Activated CD4-positive, alpha-beta T cell treated with anti-CD3 and anti-CD28 coated beads, Interleukin-2, amount 10 ng/mL, durations not matched to agents 7 days and 5 days (primary cell): Measurements from ENCODE around the gene MFSD12. TPM values are rescaled to one million over a fixed set of nuclear protein-coding genes. Genes with fewer than 3 reads are reported as not detected.
A peak's percentile ranks its signal among the peaks of the same experiment; 100 is the strongest.
"Not testable (repeated sequence)": the region's sequence is repeated elsewhere in the genome, so short reads cannot be mapped to it uniquely, and the experiment has no call there.

Experiments
- CTCF ChIA-PET: fragments of 350-600 bp; sonication (Branson Sonifier 250); formaldehyde crosslinking; loops from one replicate; lab custom pipeline; 2021; ENCODE audit warnings: antibody characterized with exemption; lab: Charles Lee
- POLR2A ChIA-PET: fragments of 350-600 bp; sonication (Branson Sonifier 250); formaldehyde crosslinking; loops from one replicate; lab custom pipeline; 2021; ENCODE audit warnings: antibody characterized with exemption; lab: Charles Lee
- DNase-seq: peaks from one replicate; pipeline ENCODE4 v3.0.0-alpha.2; 2020
- H3K27ac Mint-ChIP-seq: one replicate; pipeline ENCODE4 v1.8.0; 2021; ENCODE audit warnings: mild to moderate bottlenecking, moderate library complexity, mixed read lengths
- H3K27me3 Mint-ChIP-seq: one replicate; pipeline ENCODE4 v1.8.0; 2021; ENCODE audit warnings: mixed read lengths
- H3K36me3 Mint-ChIP-seq: one replicate; pipeline ENCODE4 v1.8.0; 2021; ENCODE audit warnings: low read depth, mixed read lengths
- H3K4me1 Mint-ChIP-seq: one replicate; pipeline ENCODE4 v1.8.0; 2021; ENCODE audit warnings: mixed read lengths
- H3K4me3 Mint-ChIP-seq: one replicate; pipeline ENCODE4 v1.8.0; 2021; ENCODE audit warnings: mild to moderate bottlenecking, moderate library complexity, mixed read lengths
- H3K9me3 Mint-ChIP-seq: one replicate; pipeline ENCODE4 v1.8.0; 2021; ENCODE audit warnings: mixed read lengths
- total RNA-seq, 2 experiments: library from RNA; stranded (reverse); gene quantifications; one replicate each; pipeline ENCODE4 v1.2.3, GENCODE V29; 2021

MFSD12 gene
- total RNA-seq, 2 experiments from 2014 or later, result 62.1 to 67.6 TPM

DNA sequence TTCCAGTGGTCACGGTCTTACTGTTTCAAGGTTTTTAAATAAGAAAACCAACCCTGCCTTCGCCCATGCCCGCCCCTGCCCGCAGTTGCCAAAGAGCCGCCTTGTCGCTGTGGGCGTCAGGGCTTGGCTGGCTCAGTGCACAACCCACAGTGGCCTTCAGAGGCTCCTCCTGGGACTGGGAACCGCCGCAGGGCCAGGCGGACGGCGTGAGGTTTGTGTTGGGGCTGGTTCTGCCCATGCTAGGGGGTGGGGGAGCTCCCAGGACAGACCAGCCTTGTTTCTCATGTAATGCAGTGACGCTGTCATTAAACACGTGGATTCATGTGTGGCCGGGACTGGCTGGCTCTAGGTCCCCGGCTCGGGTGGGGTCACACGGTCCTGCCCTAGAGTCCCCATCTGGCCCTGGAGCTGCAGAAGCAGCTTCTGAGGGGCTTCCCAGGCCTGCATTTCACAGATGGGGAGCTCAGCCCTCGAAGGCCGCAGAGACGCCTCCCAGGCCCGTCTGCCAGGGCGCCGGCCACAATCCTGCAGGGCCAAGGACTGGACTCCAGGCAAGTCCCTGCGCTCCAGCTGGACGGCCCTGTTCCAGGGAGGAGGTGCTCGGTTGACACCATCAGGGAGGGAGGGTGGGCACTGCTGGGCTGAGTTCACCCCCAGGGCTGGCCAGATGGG, 20.8 kb downstream of the MFSD12 start:
- H3K36me3 Mint-ChIP-seq, result peaks cover 32% of the 10 kb centered on the region
- ChIA-PET CTCF (interaction anchor here (1.6 kb wide), 1 partner anchor 11 kb away, joined by 6 read pairs; no protein-coding TSS in a partner anchor), POLR2A (no interaction called here)
- H3K9me3 Mint-ChIP-seq, result no peaks in the 10 kb centered on the region
- H3K4me1 Mint-ChIP-seq, result no peaks in the 10 kb centered on the region
- no peak overlapping the region for H3K27ac Mint-ChIP-seq
- no peak for DNase-seq
- H3K4me3 Mint-ChIP-seq, result no peak overlapping the region
- H3K27me3 Mint-ChIP-seq, result no peaks in the 10 kb centered on the region

DNA sequence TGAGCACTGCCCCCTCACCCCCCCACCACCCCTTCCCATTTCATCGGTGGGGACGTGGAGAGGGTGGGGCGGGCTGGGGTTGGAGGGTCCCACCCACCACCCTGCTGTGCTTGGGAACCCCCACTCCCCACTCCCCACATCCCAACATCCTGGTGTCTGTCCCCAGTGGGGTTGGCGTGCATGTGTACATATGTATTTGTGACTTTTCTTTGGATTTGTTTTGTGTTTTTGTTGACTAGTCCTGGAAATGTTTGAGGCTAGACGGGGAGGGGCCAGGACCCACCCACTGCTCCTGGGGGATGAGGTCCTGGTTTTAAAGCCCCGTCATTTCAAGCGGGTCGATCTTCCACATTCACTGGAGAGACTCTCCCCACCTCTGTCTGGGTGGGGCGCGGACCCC, 21.4 kb downstream of the MFSD12 start:
- Mint-ChIP-seq H3K4me3 (no peak overlapping the region), H3K27me3 (no peaks in the 10 kb centered on the region), H3K4me1 (no peaks in the 10 kb centered on the region), H3K36me3 (peaks cover 32% of the 10 kb centered on the region), H3K9me3 (no peaks in the 10 kb centered on the region), H3K27ac (no peak overlapping the region)
- ChIA-PET CTCF (no interaction called here), POLR2A (no interaction called here)
- no peak for DNase-seq

DNA sequence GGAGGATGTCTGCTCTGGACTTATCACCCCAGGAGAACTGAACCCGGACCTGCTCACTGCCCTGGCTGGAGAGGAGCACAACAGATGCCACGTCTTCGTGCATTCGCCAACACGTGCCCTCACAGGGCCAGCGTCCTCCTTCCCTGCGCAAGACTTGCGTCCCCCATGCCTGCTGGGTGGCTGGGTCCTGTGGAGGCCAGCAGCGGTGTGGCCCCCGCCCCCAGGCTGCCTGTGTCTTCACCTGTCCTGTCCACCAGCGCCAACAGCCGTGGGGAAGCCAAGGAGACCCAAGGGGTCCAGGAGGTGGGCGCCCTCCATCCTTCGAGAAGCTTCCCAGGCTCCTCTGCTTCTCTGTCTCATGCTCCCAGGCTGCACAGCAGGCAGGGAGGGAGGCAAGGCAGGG, 21.8 kb downstream of the MFSD12 start:
- no peaks in the 10 kb centered on the region for H3K27me3 Mint-ChIP-seq
- ChIA-PET CTCF (no interaction called here), POLR2A (no interaction called here)
- no peak for DNase-seq
- H3K4me1 Mint-ChIP-seq, result no peaks in the 10 kb centered on the region
- H3K27ac Mint-ChIP-seq, result no peak overlapping the region
- H3K4me3 Mint-ChIP-seq, result no peak overlapping the region
- H3K9me3 Mint-ChIP-seq, result no peaks in the 10 kb centered on the region
- peaks cover 32% of the 10 kb centered on the region for H3K36me3 Mint-ChIP-seq

DNA sequence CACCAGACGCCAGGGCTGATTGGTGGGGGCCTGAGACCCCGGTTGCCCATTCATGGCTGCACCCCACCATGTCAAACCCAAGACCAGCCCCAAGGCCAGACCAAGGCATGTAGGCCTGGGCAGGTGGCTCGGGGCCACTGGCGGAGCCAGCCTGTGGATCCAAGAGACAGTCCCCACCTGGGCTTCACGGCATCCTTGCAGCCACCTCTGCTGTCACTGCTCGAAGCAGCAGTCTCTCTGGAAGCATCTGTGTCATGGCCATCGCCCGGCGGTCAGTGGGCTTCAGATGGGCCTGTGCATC, 22.2 kb downstream of the MFSD12 start:
- Mint-ChIP-seq H3K27ac (no peak overlapping the region), H3K4me1 (no peaks in the 10 kb centered on the region), H3K9me3 (no peaks in the 10 kb centered on the region), H3K4me3 (no peak overlapping the region), H3K27me3 (no peaks in the 10 kb centered on the region), H3K36me3 (peaks cover 32% of the 10 kb centered on the region)
- no peak for DNase-seq
- ChIA-PET CTCF (no interaction called here), POLR2A (no interaction called here)

DNA sequence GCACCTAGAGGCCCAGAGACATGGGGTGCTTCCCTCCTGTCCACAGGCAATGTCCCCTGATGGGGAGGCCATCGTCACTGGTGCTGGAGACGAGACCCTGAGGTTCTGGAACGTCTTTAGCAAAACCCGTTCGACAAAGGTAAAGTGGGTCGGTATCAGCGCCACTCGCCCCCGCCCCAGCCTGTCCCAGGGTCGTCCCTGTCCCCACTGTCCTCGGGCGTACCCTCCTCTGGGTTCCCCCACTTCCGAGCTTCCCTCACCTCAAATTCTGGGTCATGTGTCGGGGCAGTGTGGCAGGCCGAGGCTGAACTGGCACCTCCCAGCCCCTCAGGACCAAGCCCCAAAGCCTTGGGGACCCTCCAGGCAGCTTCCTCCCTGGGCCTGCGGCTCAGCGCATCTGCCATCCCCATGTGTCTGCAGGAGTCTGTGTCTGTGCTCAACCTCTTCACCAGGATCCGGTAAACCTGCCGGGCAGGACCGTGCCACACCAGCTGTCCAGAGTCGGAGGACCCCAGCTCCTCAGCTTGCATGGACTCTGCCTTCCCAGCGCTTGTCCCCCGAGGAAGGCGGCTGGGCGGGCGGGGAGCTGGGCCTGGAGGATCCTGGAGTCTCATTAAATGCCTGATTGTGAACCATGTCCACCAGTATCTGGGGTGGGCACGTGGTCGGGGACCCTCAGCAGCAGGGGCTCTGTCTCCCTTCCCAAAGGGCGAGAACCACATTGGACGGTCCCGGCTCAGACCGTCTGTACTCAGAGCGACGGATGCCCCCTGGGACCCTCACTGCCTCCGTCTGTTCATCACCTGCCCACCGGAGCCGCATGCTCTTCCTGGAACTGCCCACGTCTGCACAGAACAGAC, 22.8 kb downstream of the MFSD12 start:
- Mint-ChIP-seq H3K27ac (no peak overlapping the region), H3K9me3 (no peaks in the 10 kb centered on the region), H3K36me3 (peaks cover 28% of the 10 kb centered on the region), H3K4me3 (no peak overlapping the region), H3K27me3 (no peaks in the 10 kb centered on the region), H3K4me1 (no peaks in the 10 kb centered on the region)
- CTCF ChIA-PET, result interaction anchor here (0.6 to 1.4 kb wide), 3 partner anchors 10 to 22 kb away, joined by 3 to 7 read pairs (median 4); no protein-coding TSS in a partner anchor
- no peak for DNase-seq
- POLR2A ChIA-PET, result no interaction called here

DNA sequence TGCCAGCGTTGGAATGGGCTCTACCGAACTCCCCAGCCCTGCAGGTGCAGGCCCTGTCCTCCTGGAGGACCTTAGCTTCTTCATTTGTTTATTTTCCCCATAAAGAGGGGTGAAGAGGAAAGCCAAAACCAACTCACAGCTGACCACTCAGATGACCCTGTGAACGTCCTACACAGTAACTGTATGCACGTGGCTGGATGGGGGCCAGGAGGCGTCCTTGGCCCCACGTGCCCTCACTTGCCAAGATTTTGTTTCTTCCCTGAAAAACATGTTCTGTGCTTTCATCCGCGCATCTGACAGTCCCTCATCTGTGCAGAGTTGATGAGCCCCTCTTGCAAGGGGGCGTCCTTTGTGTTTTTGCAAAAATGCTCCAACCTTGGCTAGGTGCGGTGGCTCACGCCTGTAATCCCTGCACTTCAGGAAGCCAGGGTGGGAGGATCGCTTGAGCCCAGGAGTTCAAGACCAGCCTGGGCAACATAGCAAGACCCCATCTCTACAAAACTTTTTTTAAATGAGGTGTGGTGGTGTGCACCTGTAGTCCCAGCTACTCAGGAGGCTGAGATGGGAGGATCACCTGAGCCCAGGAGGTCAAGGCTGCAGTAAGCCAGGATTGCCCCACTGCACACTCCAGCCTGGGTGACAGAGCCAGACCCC, 23.7 kb downstream of the MFSD12 start:
- Mint-ChIP-seq H3K27me3 (no peaks in the 10 kb centered on the region), H3K4me3 (no peak overlapping the region), H3K4me1 (no peaks in the 10 kb centered on the region), H3K27ac (no peak overlapping the region), H3K36me3 (peaks cover 24% of the 10 kb centered on the region), H3K9me3 (no peaks in the 10 kb centered on the region)
- no peak for DNase-seq
- CTCF ChIA-PET, result interaction anchor here (0.8 to 1.4 kb wide), 2 partner anchors 11 to 21 kb away, joined by 3 to 4 read pairs; no protein-coding TSS in a partner anchor
- POLR2A ChIA-PET, result no interaction called here

DNA sequence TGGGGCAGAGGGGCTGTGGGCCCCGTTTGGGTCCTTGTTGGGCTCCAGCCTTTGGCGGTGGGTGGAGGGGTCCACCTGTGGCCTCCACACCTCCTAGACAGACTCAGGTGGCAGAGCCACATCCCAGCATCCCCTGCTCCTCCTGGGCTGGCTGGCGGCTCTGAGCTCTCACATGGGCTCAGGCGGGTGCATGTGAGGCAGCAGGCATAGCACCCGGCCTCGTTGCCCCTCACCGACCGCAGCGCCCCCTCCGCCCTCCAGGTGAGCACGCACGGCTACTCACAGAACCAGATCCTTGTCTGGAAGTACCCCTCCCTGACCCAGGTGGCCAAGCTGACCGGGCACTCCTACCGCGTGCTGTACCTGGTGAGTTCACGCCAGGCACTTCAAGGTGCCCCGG, 24.4 kb downstream of the MFSD12 start:
- no peaks in the 10 kb centered on the region for H3K9me3 Mint-ChIP-seq
- no peaks in the 10 kb centered on the region for H3K4me1 Mint-ChIP-seq
- CTCF ChIA-PET, result no interaction called here
- POLR2A ChIA-PET, result no interaction called here
- peaks cover 19% of the 10 kb centered on the region for H3K36me3 Mint-ChIP-seq
- peak overlapping the region; percentile 13 for H3K27ac Mint-ChIP-seq
- no peak for DNase-seq
- no peaks in the 10 kb centered on the region for H3K27me3 Mint-ChIP-seq
- H3K4me3 Mint-ChIP-seq, result no peak overlapping the region

DNA sequence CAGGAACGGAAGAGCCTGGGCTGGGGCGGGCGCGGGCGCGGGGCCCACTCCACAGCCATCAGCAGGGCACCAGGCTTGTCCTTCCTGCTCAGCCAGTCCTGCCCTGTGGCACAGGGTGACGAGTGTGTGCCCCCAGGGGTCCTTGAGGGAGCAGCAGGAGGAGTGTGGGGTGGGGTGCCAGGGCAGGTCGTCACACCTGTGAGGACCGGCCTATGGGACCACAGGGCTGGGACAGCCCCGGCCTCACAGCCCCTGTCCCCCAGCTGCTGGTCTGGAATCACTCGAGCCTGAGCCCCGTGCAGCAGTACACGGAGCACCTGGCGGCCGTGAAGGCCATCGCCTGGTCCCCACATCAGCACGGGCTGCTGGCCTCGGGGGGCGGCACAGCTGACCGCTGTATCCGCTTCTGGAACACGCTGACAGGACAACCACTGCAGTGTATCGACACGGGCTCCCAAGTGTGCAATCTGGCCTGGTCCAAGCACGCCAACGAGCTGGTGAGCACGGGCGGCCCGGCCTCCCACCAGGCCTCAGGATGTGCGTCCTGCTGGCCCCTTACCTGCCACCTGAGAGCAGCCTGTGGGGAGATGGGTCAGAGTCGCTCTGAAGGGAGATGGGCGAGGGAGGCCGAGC, 25.1 kb downstream of the MFSD12 start:
- H3K27me3 Mint-ChIP-seq, result no peaks in the 10 kb centered on the region
- no peak overlapping the region for H3K4me3 Mint-ChIP-seq
- H3K36me3 Mint-ChIP-seq, result peaks cover 19% of the 10 kb centered on the region
- CTCF ChIA-PET, result interaction anchor here (0.9 kb wide), 1 partner anchor 19 kb away, joined by 3 read pairs; no protein-coding TSS in a partner anchor
- no peak for DNase-seq
- H3K9me3 Mint-ChIP-seq, result no peaks in the 10 kb centered on the region
- POLR2A ChIA-PET, result no interaction called here
- no peaks in the 10 kb centered on the region for H3K4me1 Mint-ChIP-seq
- peak overlapping the region; percentile 13 for H3K27ac Mint-ChIP-seq

DNA sequence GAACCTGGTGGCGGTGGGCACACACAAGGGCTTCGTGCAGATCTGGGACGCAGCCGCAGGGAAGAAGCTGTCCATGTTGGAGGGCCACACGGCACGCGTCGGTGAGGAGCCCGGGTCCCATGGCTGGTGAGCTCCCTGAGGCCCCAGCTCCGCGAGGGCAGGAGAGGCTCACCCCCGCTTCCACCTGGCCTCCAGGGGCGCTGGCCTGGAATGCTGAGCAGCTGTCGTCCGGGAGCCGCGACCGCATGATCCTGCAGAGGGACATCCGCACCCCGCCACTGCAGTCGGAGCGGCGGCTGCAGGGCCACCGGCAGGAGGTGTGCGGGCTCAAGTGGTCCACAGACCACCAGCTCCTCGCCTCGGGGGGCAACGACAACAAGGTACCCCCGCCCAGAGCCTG, 25.7 kb downstream of the MFSD12 start:
- no peak for DNase-seq
- ChIA-PET POLR2A (no interaction called here), CTCF (interaction anchor here (0.9 kb wide), 1 partner anchor 20 kb away, joined by 3 read pairs; no protein-coding TSS in a partner anchor)
- Mint-ChIP-seq H3K9me3 (no peaks in the 10 kb centered on the region), H3K4me1 (no peaks in the 10 kb centered on the region), H3K27me3 (no peaks in the 10 kb centered on the region), H3K4me3 (no peak overlapping the region), H3K36me3 (peaks cover 23% of the 10 kb centered on the region), H3K27ac (no peak overlapping the region)

DNA sequence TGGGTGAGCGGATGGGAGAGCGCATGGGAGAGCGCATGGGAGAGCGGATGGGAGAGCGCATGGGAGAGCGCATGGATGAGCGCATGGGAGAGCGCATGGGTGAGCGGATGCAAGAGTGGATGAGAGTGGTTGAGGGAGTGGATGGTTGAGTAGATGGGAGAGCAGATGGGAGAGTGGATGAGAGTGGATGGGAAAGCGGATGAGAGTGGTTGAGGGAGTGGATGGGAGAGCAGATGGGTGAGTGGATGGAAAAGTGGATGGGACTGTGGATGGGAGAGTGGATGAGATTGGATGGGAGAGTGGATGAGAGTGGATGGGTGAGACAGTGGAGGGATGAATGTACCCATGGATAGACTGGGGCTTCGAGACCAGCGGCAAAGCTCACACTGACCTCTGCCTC, 27.0 kb downstream of the MFSD12 start:
- no peak for DNase-seq
- Mint-ChIP-seq H3K27ac (no peak overlapping the region), H3K9me3 (no peaks in the 10 kb centered on the region), H3K27me3 (no peaks in the 10 kb centered on the region), H3K36me3 (peaks cover 18% of the 10 kb centered on the region), H3K4me1 (no peaks in the 10 kb centered on the region), H3K4me3 (no peak overlapping the region)
- ChIA-PET POLR2A (no interaction called here), CTCF (no interaction called here)

DNA sequence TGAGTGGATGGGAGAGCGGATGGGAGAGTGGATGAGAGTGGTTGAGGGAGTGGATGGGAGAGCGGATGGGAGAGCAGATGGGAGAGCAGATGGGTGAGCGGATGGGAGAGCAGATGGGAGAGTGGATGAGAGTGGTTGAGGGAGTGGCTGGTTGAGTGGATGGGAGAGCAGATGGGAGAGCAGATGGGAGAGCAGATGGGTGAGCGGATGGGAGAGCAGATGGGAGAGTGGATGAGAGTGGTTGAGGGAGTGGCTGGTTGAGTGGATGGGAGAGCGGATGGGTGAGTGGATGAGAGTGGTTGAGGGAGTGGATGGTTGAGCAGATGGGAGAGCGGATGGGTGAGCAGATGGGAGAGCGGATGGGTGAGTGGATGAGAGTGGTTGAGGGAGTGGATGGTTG, 28.1 kb downstream of the MFSD12 start:
- H3K27ac Mint-ChIP-seq, H3K27me3 Mint-ChIP-seq, H3K36me3 Mint-ChIP-seq, H3K9me3 Mint-ChIP-seq, DNase-seq, POLR2A ChIA-PET, H3K4me3 Mint-ChIP-seq, CTCF ChIA-PET, H3K4me1 Mint-ChIP-seq: not testable (repeated sequence)

DNA sequence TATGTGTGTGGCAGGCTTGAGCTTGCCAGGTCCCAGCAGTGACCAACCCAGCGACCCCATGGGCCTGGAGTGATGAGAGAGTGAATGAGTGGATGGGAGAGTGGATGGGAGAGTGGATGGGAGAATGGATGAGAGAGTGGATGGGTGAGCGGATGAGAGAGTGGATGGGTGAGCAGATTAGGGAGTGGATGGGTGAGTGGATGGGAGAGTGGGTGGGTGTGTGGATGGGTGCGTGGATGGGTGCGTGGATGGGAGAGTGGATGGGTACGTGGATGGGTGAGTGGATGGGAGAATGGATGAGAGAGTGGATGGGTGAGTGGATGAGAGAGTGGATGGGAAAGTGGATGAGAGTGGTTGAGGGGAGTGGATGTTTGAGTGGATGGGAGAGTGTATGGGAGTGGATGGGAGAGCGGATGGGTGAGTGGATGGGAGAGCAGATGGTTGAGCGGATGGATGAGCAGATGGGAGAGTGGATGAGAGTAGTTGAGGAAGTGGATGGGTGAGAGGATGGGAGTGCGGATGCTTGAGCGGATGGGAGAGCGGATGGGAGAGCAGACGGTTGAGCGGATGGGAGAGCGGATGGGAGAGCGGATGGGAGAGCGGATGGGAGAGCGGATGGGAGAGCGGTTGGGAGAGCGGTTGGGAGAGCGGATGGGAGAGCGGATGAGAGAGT, 28.7 kb downstream of the MFSD12 start:
- H3K4me3 Mint-ChIP-seq, result no peak overlapping the region
- H3K36me3 Mint-ChIP-seq, result peaks cover 14% of the 10 kb centered on the region
- H3K4me1 Mint-ChIP-seq, result no peaks in the 10 kb centered on the region

More for the DNA sequence above, 28.7 kb downstream of the MFSD12 start:
- Mint-ChIP-seq H3K27me3 (no peaks in the 10 kb centered on the region), H3K9me3 (no peaks in the 10 kb centered on the region), H3K27ac (no peak overlapping the region)
- POLR2A ChIA-PET, result no interaction called here
- CTCF ChIA-PET, result interaction anchor here (1.2 kb wide), 1 partner anchor 16 kb away, joined by 3 read pairs; no protein-coding TSS in a partner anchor
- no peak for DNase-seq
